Measurements from ENCODE around the gene PPP2R5D.
"Not testable (repeated sequence)": the region's sequence is repeated elsewhere in the genome, so short reads cannot be mapped to it uniquely, and the experiment has no call there.

The PPP2R5D gene

GRCh38 chr6:42996513-42996912, 12.1 kb downstream of the PPP2R5D start:
- no peak for DNase-seq
- ATAC-seq: no peak

GRCh38 chr6:42998205-42998604, 13.8 kb downstream of the PPP2R5D start:
- ATAC-seq, DNase-seq: not testable (repeated sequence)

DNA sequence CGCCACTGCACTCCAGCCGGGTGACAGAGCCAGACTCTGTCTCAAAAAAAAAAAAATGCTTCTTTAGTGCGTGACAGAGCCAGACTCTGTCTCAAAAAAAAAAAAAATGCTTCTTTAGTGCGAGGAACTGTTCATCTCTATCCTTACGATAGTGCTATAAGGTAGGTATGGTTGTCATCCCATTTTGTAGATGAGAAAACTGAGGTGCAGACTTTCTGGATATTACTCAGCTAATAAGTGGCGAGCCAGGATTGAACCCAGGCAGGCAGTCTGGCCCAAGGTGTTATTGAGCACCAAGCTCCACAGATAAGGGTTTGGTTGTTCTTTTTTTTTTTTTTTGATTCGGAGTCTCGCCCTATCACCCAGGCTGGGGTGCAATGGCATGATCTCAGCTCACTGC, 17.5 kb downstream of the PPP2R5D start:
- DNase-seq: no peak
- ATAC-seq: no peak

GRCh38 chr6:43005844-43006243, 21.5 kb downstream of the PPP2R5D start:
- ATAC-seq (no peak), DNase-seq (no peak)

DNA sequence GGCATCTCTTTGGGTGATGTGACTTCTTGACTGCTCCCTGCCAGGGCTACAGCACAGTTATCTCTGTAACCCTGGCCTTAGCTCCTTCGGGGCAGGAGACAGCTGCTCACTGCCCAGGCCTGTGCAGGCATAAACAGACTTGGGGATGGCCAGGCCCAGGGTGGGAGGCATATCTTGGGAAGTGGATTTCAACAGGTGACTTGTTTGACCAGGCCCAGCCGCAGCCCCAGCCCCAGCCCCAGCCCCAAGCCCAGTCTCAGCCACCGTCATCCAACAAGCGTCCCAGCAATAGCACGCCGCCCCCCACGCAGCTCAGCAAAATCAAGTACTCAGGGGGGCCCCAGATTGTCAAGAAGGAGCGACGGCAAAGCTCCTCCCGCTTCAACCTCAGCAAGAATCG, 21.9 kb downstream of the PPP2R5D start:
- no peak for ATAC-seq
- DNase-seq: no peak

DNA sequence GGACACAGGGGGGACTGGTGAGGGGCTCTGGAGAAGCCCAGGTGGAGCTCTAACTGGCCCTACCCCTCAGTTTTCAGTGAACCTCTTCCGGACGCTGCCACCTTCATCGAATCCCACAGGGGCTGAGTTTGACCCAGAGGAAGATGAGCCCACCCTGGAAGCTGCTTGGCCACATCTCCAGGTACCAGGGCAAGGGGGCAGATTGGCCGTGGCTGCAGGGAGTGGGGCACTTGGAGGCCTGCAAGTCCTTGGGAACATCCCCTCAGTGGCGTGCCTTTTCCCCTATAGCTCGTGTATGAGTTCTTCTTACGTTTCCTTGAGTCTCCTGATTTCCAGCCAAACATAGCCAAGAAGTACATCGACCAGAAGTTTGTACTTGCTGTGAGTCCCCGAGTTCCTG, 22.8 kb downstream of the PPP2R5D start:
- ATAC-seq (no peak), DNase-seq (no peak)

DNA sequence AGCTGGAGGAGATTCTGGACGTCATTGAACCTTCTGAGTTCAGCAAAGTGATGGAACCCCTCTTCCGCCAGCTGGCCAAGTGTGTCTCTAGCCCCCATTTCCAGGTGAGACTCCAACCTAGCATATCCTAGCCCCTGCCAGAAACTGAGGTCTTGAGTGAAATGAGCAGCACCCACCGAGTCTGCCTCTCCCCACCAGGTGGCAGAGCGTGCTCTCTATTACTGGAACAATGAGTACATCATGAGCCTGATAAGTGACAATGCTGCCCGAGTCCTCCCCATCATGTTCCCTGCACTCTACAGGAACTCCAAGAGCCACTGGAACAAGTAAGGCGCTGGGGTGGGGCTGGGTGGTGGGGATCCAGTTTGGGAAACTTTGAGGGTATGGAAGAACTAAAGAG, 24.8 kb downstream of the PPP2R5D start:
- DNase-seq (peak; percentile 35), ATAC-seq (no peak)

GRCh38 chr6:43011207-43011606, 26.8 kb downstream of the PPP2R5D start:
- no peak for ATAC-seq

DNA sequence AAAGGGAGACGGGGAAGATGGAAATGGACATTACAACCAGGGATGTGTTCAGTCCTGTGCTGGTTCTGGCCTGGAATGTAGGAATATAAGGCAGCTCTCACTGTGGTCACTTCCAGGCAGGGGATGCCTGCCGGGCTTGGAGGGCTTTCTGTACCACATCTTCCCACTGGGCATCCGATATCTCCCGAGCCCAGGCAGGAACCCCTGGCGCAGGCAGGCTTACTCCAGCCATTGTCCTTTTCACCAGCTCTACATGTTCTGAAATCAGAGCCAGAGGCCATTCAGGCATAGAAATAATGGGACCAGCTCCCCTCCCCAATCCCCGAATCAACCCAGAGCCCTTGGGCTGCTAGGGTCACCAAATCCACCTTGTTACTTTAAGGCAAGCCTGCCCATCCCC, 28.0 kb downstream of the PPP2R5D start:
- no peak for ATAC-seq
- DNase-seq: no peak

More at GRCh38 chr6:43011207-43011606, 26.8 kb downstream of the PPP2R5D start:
- DNase-seq: no peak

DNA sequence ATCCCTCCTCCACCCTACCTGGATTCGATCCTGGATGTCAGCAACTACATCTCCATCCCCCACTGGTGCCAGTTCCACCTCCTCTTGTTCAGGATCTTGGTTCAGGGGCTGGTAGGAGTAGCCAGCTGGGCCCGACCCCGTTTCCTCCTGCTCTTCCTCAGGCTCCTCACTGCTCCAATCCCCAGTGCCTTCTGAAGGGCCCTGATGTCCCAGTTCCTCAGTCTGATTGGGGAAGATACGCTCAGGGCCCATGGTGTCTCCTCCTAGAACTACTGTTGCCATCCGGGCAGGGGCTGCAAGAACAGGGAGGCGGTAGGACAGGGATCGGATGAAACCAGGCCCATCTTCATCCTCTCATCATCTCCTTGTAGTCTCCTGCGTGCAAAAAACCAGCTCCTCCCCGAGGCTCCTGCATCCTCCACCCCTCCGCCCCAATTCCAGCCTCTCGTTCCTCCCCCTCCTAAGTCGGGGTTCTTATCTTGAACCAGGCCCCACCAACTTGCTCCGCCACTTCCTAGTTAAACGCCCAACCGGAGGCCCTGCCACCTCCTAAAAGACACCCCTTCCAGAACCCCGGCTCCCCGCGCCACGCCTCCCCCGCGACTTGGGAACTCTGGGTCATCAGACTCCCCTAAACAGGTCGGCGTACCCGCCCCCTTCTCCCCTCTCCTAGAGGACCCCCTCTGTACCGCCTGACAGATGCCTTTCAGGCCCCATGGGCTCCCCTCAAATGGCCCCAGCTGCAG, 28.9 kb downstream of the PPP2R5D start:
- no peak for DNase-seq
- peak; percentile 23 for ATAC-seq

DNA sequence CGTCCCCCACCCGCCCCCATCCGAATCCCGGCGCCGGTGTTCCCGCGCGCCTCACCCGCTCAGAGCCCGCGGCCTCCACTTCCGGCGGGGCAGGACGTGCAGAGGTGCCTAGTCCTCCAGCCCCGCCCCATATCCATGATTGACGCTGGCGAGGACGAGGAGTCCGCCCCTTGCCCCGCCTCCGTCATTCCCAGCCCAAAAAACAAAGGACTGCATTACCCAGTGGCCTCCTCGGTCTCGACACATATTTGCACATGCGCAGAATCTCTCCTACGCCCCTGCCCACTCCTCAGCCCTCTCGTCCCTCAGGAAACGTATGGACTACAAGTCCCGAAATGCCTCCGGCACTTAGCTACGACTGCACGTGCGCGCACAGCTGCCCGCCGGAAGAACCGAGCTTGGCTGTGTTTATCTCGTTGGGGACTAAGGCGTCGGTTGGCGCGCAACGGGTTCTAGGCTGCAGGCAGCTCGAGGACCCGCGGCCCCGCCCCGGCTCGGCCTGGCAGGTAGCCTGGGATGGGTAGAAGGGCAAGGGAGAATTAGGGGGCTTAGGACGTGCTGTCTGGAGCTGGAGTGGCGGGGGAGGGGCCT, 29.6 kb downstream of the PPP2R5D start, which contains the start of the genes KLHDC3 and MEA1:
Gene KLHDC3, plus strand, starts transcription at position 407 of the 591 bp plus-strand sequence. CDS start 2,944 bp downstream, outside the sequence.
Gene MEA1, minus strand, starts transcription at position 104 of the 591 bp plus-strand sequence. CDS start 133 bp downstream, outside the sequence.
- DNase-seq (peak; percentile 99), ATAC-seq (peak; percentile 95)

DNA sequence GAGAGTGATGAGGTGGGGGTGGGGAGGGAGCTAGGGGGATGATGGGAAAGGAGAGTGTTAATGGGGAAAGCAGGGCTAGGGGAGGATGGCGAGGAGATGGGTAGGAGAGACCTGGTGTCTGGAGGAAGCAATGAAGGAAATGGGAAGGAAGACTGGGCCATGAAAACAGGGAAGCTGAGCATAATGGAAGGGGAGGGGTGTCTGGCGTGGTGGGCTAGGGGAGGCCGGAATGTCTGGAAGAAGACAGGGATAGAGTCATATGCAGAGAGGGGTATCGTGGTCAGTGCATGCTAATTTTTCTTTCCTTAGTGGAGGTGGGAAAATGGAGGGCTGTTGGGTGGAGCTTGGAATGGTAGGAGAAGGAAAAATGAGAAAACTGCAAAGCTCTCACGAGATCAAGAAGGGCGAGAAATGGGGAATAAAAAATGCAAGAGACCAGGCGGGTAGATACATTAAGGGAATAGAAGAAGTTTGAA, 30.1 kb downstream of the PPP2R5D start:
- no peak for ATAC-seq
- no peak for DNase-seq

DNA sequence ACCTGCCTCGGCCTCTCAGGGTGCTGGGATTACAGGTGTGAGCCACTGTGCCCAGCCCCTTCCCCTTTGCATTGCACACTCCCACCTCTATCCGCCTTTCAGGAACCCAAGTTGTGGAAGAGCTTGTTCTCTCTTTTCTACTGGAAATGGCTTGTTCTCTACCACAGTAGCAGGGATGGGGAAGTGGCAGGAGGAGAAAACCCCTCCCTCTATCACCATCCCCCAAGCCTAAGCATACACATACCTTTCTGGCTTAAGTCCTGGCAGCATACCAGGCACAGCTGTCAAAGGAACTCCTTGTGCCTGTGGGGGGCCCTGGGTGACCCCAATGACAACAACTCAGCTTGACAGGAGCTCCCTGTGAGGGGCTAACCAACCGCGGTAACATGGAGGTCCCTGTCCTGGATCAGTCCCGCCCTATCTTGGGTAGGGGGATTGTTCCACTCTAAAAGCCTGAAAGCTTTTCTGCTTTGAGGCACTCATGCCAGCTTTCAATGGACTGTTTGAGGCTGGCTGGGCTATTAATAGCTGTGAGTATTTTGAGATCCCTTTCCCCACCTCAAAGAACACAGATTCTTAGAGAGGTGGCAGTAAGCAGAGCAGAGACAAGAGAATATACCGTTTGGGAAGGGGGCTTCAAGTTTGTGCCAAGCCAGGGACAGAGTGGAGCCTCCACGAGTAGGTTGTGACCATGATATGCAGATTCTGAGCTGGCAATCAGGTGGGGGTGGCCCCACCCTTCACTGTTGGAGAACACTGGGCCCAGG, 32.0 kb downstream of the PPP2R5D start:
- no peak for ATAC-seq

DNA sequence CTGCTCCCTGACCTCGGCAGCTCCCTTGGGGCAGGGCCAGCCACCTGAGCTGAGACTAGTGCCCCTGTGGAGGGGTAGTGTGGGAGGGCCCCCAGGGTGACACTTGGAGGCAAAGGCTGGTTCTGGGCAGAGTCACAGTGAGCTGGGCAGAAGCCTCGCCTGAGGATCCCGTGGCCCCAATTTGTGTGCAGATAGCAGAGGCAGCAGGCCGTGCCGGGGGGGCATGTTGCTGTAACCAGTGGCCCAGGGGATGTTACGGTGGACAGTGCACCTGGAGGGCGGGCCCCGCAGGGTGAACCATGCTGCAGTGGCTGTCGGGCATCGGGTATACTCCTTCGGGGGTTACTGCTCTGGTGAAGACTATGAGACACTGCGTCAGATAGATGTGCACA, 32.6 kb downstream of the PPP2R5D start:
- ATAC-seq (no peak), DNase-seq (no peak)

More for the DNA sequence above, 32.0 kb downstream of the PPP2R5D start:
- no peak for DNase-seq

- DNase-seq (no peak), ATAC-seq (no peak)
Observed at GRCh38 chr6:43019152-43019551, 34.8 kb downstream of the PPP2R5D start.

DNA sequence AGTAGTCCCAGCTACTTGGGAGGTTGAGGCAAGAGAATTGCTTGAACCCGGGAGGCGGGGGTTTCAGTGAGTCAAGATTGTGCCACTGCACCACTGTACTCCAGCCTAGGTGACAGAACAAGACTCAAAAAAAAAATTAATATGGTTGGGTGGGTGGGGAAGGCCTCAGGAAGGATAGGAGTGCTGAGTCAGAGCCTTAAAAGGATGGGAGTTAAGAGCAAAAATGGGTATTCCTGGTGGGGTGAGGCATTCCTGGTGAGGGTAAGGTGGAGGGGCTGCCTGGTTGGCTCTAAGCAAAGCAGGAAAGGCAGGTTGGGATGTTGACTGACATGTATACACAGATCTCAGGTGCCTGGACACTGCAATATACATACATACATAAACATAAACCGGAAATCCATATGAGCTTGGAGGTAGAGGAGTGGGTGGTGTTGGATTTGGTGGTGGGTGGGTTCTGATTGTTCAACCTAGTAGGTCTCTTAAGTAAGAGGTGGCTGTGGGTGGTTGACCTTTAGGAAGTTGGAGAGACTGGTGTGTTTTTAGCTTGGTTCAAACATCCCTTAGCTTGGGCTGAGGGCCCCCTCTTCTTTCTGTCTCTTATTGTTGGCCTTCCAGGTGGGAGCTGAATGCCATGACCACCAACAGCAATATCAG, 35.8 kb downstream of the PPP2R5D start:
- ATAC-seq: no peak
- DNase-seq: no peak

GRCh38 chr6:43020847-43021246, 36.5 kb downstream of the PPP2R5D start:
- DNase-seq (no peak), ATAC-seq (no peak)

DNA sequence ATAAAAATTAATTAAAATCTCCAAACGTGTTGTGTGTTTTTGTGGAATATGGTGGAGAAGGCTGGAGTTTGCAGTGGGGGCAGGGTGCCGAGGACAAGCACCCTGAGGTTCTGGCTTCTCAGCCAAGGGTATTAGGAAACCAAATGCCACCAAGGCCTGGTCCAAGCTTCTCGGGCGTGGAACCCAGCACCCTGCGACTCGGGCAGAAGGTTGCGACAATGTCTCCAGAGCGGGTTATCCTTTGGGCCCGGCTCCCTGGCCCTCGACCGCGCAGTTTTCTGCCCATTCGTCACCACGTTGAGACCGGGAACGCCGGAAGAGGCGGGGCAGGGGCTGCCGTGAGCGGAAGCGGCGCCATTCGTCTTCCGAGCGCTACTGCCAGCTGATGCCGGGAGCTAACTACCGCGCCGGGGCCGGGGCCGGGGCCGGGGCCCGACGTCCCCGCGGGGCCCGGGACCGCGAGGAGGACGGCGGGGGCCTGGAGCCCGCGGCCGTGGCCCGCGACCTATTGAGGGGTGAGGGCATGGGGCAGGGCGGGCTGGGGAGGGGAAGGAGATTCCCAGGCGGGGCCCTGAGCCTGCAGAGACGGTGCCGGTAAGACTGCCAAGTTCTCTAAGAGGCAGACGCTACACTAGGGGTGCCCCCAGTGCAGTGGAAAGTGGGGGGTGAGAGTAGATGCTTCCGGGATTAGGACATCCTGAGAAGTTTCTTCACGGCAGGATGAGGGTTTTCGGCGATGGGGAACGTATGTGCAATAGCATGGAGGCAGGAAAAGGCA, 37.1 kb downstream of the PPP2R5D start, which contains the start of gene RRP36:
Gene RRP36, plus strand, starts transcription at position 354 of the 778 bp plus-strand sequence. Its CDS starts 32 bp downstream, at position 386.
- peak; percentile 84 for DNase-seq
- ATAC-seq: peak; percentile 87

DNA sequence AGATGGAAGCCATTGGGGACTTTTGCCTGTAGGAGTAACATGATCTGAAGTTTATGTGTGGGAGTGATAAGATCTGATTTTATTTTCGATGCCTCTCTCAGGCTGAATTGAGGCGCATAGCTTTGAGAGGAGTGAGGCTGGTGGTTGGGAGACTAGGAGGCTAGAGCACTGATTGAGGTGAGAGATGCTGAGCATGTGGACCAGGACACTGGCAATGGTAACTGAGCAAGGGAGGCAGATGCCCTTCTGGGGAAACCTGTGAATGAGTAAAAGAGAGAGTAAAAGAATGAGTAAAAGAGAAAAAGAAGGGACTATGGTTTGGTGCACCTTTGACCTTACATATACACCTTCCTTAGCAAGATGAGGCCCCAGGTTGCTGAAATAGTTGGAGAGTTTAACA, 40.1 kb downstream of the PPP2R5D start:
- DNase-seq: no peak

GRCh38 chr6:43026365-43026764, 42.0 kb downstream of the PPP2R5D start:
- DNase-seq: no peak
- ATAC-seq: no peak

More for the DNA sequence above, 40.1 kb downstream of the PPP2R5D start:
- ATAC-seq: no peak

- ATAC-seq: no peak
- DNase-seq: no peak
Observed at GRCh38 chr6:43029120-43029519, 44.8 kb downstream of the PPP2R5D start.

All from stimulated activated naive CD8-positive, alpha-beta T cell treated with anti-CD3 and anti-CD28 coated beads, Interleukin-15, Interleukin-2, amounts not matched to agents 100 U/mL and 50 U/mL, for 24 hours (primary cell).